HCT116 (cell line): ENCODE data around the gene ADGRV1. TPM values are rescaled to one million over a fixed set of nuclear protein-coding genes. Genes with fewer than 3 reads are reported as not detected.

Source experiments
- ATAC-seq: fragments of 200-7000 bp; cut with Tn5 transposase; 2 replicates; pipeline ENCODE4 v1.9.1; 2020; ENCODE audit warnings: mild to moderate bottlenecking, moderate library complexity
- BruUV-seq: library from RNA; stranded (reverse); fragments of 400-500 nt; replicated peaks from 2 replicates; lab custom pipeline; 2021; lab: Mats Ljungman, UMichigan
- CTCF ChIA-PET: fragments of 300-600 bp; sonication (Branson Sonifier 250); formaldehyde crosslinking; loops from one replicate; lab custom pipeline; 2021; ENCODE audit warnings: antibody characterized with exemption; lab: Charles Lee
- POLR2A ChIA-PET: fragments of 300-600, 350-600 bp; sonication (Branson Sonifier 250); formaldehyde crosslinking; loops from one replicate; lab custom pipeline; 2021; ENCODE audit warnings: antibody characterized with exemption; lab: Charles Lee
- RAD21 ChIA-PET, 2 experiments: fragments of 300-600 bp; sonication (Branson Sonifier 250); formaldehyde crosslinking; loops; one replicate each; lab custom pipeline; 2023; ENCODE audit warnings: low total read pairs in 2 of 2; ENCODE audit not compliant: uncharacterized antibody in 2 of 2, unreplicated experiment in 2 of 2, low non-redundant PET in 1 of 2; lab: Charles Lee
- DNase-seq: peaks from one replicate; pipeline ENCODE4 v3.0.0-alpha.2; 2010; ENCODE audit warnings: low read depth, low spot score
- H2AFZ ChIP-seq: fragments of 200-600 bp; shearing (Covaris generic), sonication (generic); 2 replicates; pipeline ENCODE4 v1.6.1; 2017; ENCODE audit warnings: low read depth, mixed run types, mixed read lengths, antibody characterized with exemption, low read length; ENCODE audit not compliant: poor library complexity, severe bottlenecking
- H3K27ac ChIP-seq: 2 replicates; pipeline ENCODE4 v1.5.1; 2012; ENCODE audit warnings: low read depth, low read length
- H3K27me3 ChIP-seq: fragments of 200-600 bp; sonication (generic); 2 replicates; pipeline ENCODE4 v1.6.1; 2016; ENCODE audit warnings: mixed run types, low read length, mixed read lengths; ENCODE audit not compliant: insufficient read depth
- H3K36me3 ChIP-seq, 2 experiments: fragments of 200-500 bp in 1 of 2; fragments of 200-600 bp in 1 of 2; sonication (Bioruptor generic) in 1 of 2; sonication (generic) in 1 of 2; 2 replicates each; pipeline versions ENCODE4 v1.5.1 to v1.6.1; 2014 to 2016; ENCODE audit warnings: low read length in 2 of 2, inconsistent platforms in 1 of 2, mixed read lengths in 1 of 2, mixed run types in 1 of 2; ENCODE audit not compliant: insufficient read depth in 2 of 2, control insufficient read depth in 1 of 2
- H3K4me1 ChIP-seq, 2 experiments: fragments of 200-600 bp in 1 of 2; sonication (generic) in 1 of 2; 2 replicates each; pipeline versions ENCODE4 v1.5.1 to v1.6.1; 2012 to 2017; ENCODE audit warnings: low read length in 2 of 2, inconsistent platforms in 1 of 2, mild to moderate bottlenecking in 1 of 2, mixed read lengths in 1 of 2, mixed run types in 1 of 2, moderate library complexity in 1 of 2; ENCODE audit not compliant: insufficient read depth in 2 of 2, control insufficient read depth in 1 of 2
- H3K4me2 ChIP-seq: fragments of 200-600 bp; sonication (generic); 2 replicates; pipeline ENCODE4 v1.6.1; 2017; ENCODE audit warnings: mixed run types, low read length, mixed read lengths
- H3K4me3 ChIP-seq, 2 experiments: fragments of 200-600 bp in 1 of 2; sonication (generic) in 1 of 2; replicated peaks in 1 of 2; 2 replicates each; pipeline ENCODE4 v1.5.1; 2011 to 2016; ENCODE audit warnings: low read length in 2 of 2, control low read depth in 1 of 2, low read depth in 1 of 2, mild to moderate bottlenecking in 1 of 2, mixed read lengths in 1 of 2, mixed run types in 1 of 2
- H3K79me2 ChIP-seq: fragments of 200-600 bp; sonication (generic); 2 replicates; pipeline ENCODE4 v1.6.1; 2017; ENCODE audit warnings: mild to moderate bottlenecking, mixed run types, low read length, moderate library complexity, mixed read lengths; ENCODE audit not compliant: insufficient read depth
- H3K9ac ChIP-seq: fragments of 200-600 bp; sonication (generic); 2 replicates; pipeline ENCODE4 v1.6.1; 2016; ENCODE audit warnings: low read length, mixed read lengths
- H3K9me2 ChIP-seq: fragments of 200-600 bp; sonication (generic), shearing (Covaris generic); 2 replicates; pipeline ENCODE4 v1.6.1; 2017; ENCODE audit warnings: mixed run types, mild to moderate bottlenecking, moderate library complexity; ENCODE audit not compliant: insufficient read depth
- H3K9me3 ChIP-seq, 2 experiments: fragments of 200-500 bp in 1 of 2; fragments of 200-600 bp in 1 of 2; sonication (Bioruptor generic) in 1 of 2; sonication (generic) in 1 of 2; 2 replicates each; pipeline ENCODE4 v1.6.1; 2014 to 2017; ENCODE audit warnings: low read length in 2 of 2, mixed read lengths in 2 of 2, inconsistent platforms in 1 of 2, low read depth in 1 of 2, mild to moderate bottlenecking in 1 of 2, mixed run types in 1 of 2, moderate library complexity in 1 of 2; ENCODE audit not compliant: control insufficient read depth in 1 of 2, insufficient read depth in 1 of 2
- H4K20me1 ChIP-seq: fragments of 200-600 bp; sonication (generic), shearing (Covaris generic); 2 replicates; pipeline ENCODE4 v1.6.1; 2017; ENCODE audit warnings: mixed run types, mild to moderate bottlenecking, moderate library complexity; ENCODE audit not compliant: insufficient read depth
- CBX3 ChIP-seq: IDR thresholded peaks from 2 replicates; pipeline ENCODE4 v1.6.1; 2012; ENCODE audit warnings: low read depth
- CEBPB ChIP-seq: IDR thresholded peaks from 2 replicates; pipeline ENCODE4 v1.6.1; 2012; ENCODE audit warnings: low read depth
- EGR1 ChIP-seq: IDR thresholded peaks from 2 replicates; pipeline ENCODE4 v1.6.1; 2012; ENCODE audit warnings: low read depth
- FOSL1 ChIP-seq: IDR thresholded peaks from 2 replicates; pipeline ENCODE4 v1.6.1; 2012; ENCODE audit warnings: low read depth
- JUND ChIP-seq: IDR thresholded peaks from 2 replicates; pipeline ENCODE4 v1.6.1; 2012
- POLR2A ChIP-seq: IDR thresholded peaks from 2 replicates; pipeline ENCODE4 v1.7.0; 2011; ENCODE audit warnings: borderline replicate concordance; ENCODE audit not compliant: insufficient read depth, insufficient read length; ENCODE audit errors: extremely low read depth
- POLR2AphosphoS5 ChIP-seq: IDR thresholded peaks from 2 replicates; pipeline ENCODE4 v1.6.1; 2011; ENCODE audit warnings: mild to moderate bottlenecking, low read depth, low read length, moderate library complexity
- RAD21 ChIP-seq: IDR thresholded peaks from 2 replicates; pipeline ENCODE4 v1.6.1; 2012; ENCODE audit warnings: low read depth, mild to moderate bottlenecking
- SIN3A ChIP-seq: IDR thresholded peaks from 2 replicates; pipeline ENCODE4 v1.6.1; 2012; ENCODE audit warnings: low read depth
- SRF ChIP-seq: IDR thresholded peaks from 2 replicates; pipeline ENCODE4 v1.6.1; 2012; ENCODE audit warnings: low read depth
- YY1 ChIP-seq: IDR thresholded peaks from 2 replicates; pipeline ENCODE4 v1.6.1; 2011; ENCODE audit warnings: low read length, low read depth, moderate library complexity, mild to moderate bottlenecking; ENCODE audit not compliant: insufficient replicate concordance; ENCODE audit errors: extremely low read depth
- ZFX ChIP-seq: fragments of 450-650 bp; IDR thresholded peaks from 2 replicates; pipeline ENCODE4 v1.6.1; 2017
- ZNF274 ChIP-seq: fragments of 200-500 bp; sonication (Bioruptor generic); IDR thresholded peaks from 2 replicates; pipeline ENCODE4 v1.6.1; 2014; ENCODE audit warnings: mild to moderate bottlenecking, low read depth, low read length, inconsistent platforms
- intact Hi-C: fragments of 100-400 bp; cut with micrococcal nuclease; formaldehyde crosslinking; loops from 2 replicates; pipeline ENCODE4 v1.10.0; 2022
- total RNA-seq: library from RNA; stranded (reverse); gene quantifications from one replicate; pipeline ENCODE4 v1.2.1, GENCODE V29; 2021; ENCODE audit not compliant: unreplicated experiment
- TF ChIP-seq, protein P1 (sequence below), 3 experiments: fragments of 200-600 bp in 1 of 3; sonication (generic) in 1 of 3; IDR thresholded peaks in 2 of 3; conservative IDR thresholded peaks in 1 of 3; 2 replicates each; pipeline ENCODE4 v1.5.1; 2012 to 2017; ENCODE audit warnings: low read depth in 2 of 3, low read length in 2 of 3, antibody characterized with exemption in 1 of 3, borderline replicate concordance in 1 of 3, control low read depth in 1 of 3, mild to moderate bottlenecking in 1 of 3, mixed read lengths in 1 of 3, mixed run types in 1 of 3, moderate library complexity in 1 of 3; ENCODE audit not compliant: insufficient read depth in 1 of 3
- TF ChIP-seq, protein P2 (sequence below): IDR thresholded peaks from 2 replicates; pipeline ENCODE4 v1.6.1; 2012
- TF ChIP-seq, protein P3 (sequence below): IDR thresholded peaks from 2 replicates; pipeline ENCODE4 v1.6.1; 2012
- TF ChIP-seq, protein P4 (sequence below): IDR thresholded peaks from 2 replicates; pipeline ENCODE4 v1.6.1; 2011; ENCODE audit warnings: mild to moderate bottlenecking, low read length, moderate library complexity; ENCODE audit not compliant: insufficient replicate concordance; ENCODE audit errors: extremely low read depth
- TF ChIP-seq, protein P5 (sequence below): IDR thresholded peaks from 2 replicates; pipeline ENCODE4 v1.6.1; 2012; ENCODE audit warnings: low read depth

ADGRV1 gene
- total RNA-seq, 1 experiment from 2014 or later: 6.0 TPM

DNA sequence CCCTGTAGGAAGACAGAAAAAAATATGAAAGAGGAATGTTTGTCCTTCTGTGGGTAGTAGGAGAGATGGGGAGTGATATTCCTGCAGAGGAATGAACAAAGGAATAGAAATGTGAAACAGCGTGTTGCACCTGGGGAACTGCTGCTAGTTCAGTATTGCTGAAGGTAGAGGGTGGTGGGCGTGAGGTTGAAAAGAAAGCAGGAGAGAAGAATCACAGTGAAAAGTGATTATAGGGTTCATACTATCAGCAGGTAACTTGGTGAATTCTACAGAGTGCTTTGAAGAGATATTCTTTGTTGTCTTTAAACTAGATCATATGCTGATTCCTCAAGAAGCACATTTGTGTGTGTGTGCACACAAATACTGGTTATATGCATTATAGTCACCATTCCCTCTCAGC is 95.6 kb downstream of the ADGRV1 start (continued):
- TF ChIP-seq POLR2A (no peak), ZNF274 (no peak), FOSL1 (no peak)

DNA sequence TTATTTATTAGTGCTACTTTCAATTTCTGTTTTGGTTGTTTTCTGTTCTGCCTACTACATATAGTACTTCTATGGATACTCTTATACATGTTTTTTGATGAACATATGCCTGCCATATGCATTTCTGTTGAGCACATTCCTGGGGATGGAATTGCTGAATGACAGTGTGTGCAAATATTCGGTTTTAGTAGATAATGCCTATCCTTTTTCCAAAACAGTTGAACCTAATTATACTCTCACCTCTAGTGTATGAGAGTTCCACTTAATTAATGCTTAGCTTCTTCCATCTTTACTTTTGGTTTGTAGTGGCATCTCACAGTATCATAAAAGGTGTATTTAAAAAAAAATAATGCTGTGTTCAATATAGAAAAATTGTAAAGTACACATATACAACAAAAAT is 96.8 kb downstream of the ADGRV1 start:
- Histone ChIP-seq H3K9ac (no peak overlapping the region), H3K79me2 (no peaks in the 10 kb centered on the region), H3K4me1 (no peaks in the 10 kb centered on the region), H3K4me2 (no peak overlapping the region), H3K4me3 (no peak overlapping the region), H3K36me3 (no peaks in the 10 kb centered on the region), H3K27ac (no peak overlapping the region), H3K27me3 (no peaks in the 10 kb centered on the region), H3K9me2 (no peaks in the 10 kb centered on the region), H3K9me3 (no peaks in the 10 kb centered on the region), H2AFZ (no peak overlapping the region), H4K20me1 (no peaks in the 10 kb centered on the region)
- intact Hi-C loops: no loop called here
- ChIA-PET CTCF (no interaction called here), POLR2A (no interaction called here), RAD21 (no interaction called here)
- no peak for DNase-seq
- BruUV-seq: no TSS peak
- ATAC-seq: no peak
- TF ChIP-seq CEBPB (no peak), POLR2A (no peak), SIN3A (no peak), JUND (no peak), YY1 (no peak), ZFX (no peak), EGR1 (no peak), RAD21 (no peak), SRF (no peak), CBX3 (no peak), POLR2AphosphoS5 (no peak)
- TF ChIP-seq, protein P1, sequence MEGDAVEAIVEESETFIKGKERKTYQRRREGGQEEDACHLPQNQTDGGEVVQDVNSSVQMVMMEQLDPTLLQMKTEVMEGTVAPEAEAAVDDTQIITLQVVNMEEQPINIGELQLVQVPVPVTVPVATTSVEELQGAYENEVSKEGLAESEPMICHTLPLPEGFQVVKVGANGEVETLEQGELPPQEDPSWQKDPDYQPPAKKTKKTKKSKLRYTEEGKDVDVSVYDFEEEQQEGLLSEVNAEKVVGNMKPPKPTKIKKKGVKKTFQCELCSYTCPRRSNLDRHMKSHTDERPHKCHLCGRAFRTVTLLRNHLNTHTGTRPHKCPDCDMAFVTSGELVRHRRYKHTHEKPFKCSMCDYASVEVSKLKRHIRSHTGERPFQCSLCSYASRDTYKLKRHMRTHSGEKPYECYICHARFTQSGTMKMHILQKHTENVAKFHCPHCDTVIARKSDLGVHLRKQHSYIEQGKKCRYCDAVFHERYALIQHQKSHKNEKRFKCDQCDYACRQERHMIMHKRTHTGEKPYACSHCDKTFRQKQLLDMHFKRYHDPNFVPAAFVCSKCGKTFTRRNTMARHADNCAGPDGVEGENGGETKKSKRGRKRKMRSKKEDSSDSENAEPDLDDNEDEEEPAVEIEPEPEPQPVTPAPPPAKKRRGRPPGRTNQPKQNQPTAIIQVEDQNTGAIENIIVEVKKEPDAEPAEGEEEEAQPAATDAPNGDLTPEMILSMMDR (IDR thresholded peaks at IDR 0.05 in 2 of 3, conservative IDR thresholded peaks at IDR 0.05 in 1 of 3; ENCODE audit: borderline replicate concordance in 1 of 3, insufficient read depth in 1 of 3, low read depth in 2 of 3, low read length in 2 of 3): no peak
- TF ChIP-seq, protein P2, sequence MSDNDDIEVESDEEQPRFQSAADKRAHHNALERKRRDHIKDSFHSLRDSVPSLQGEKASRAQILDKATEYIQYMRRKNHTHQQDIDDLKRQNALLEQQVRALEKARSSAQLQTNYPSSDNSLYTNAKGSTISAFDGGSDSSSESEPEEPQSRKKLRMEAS: no peak
- TF ChIP-seq, protein P3, sequence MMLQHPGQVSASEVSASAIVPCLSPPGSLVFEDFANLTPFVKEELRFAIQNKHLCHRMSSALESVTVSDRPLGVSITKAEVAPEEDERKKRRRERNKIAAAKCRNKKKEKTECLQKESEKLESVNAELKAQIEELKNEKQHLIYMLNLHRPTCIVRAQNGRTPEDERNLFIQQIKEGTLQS: no peak
- TF ChIP-seq, protein P4, sequence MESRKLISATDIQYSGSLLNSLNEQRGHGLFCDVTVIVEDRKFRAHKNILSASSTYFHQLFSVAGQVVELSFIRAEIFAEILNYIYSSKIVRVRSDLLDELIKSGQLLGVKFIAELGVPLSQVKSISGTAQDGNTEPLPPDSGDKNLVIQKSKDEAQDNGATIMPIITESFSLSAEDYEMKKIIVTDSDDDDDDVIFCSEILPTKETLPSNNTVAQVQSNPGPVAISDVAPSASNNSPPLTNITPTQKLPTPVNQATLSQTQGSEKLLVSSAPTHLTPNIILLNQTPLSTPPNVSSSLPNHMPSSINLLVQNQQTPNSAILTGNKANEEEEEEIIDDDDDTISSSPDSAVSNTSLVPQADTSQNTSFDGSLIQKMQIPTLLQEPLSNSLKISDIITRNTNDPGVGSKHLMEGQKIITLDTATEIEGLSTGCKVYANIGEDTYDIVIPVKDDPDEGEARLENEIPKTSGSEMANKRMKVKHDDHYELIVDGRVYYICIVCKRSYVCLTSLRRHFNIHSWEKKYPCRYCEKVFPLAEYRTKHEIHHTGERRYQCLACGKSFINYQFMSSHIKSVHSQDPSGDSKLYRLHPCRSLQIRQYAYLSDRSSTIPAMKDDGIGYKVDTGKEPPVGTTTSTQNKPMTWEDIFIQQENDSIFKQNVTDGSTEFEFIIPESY: no peak
- TF ChIP-seq, protein P5, sequence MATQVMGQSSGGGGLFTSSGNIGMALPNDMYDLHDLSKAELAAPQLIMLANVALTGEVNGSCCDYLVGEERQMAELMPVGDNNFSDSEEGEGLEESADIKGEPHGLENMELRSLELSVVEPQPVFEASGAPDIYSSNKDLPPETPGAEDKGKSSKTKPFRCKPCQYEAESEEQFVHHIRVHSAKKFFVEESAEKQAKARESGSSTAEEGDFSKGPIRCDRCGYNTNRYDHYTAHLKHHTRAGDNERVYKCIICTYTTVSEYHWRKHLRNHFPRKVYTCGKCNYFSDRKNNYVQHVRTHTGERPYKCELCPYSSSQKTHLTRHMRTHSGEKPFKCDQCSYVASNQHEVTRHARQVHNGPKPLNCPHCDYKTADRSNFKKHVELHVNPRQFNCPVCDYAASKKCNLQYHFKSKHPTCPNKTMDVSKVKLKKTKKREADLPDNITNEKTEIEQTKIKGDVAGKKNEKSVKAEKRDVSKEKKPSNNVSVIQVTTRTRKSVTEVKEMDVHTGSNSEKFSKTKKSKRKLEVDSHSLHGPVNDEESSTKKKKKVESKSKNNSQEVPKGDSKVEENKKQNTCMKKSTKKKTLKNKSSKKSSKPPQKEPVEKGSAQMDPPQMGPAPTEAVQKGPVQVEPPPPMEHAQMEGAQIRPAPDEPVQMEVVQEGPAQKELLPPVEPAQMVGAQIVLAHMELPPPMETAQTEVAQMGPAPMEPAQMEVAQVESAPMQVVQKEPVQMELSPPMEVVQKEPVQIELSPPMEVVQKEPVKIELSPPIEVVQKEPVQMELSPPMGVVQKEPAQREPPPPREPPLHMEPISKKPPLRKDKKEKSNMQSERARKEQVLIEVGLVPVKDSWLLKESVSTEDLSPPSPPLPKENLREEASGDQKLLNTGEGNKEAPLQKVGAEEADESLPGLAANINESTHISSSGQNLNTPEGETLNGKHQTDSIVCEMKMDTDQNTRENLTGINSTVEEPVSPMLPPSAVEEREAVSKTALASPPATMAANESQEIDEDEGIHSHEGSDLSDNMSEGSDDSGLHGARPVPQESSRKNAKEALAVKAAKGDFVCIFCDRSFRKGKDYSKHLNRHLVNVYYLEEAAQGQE: no peak
